Endometrial microvascular endothelial cells (primary cell): ENCODE results near the gene LYSMD2. TPM values are rescaled to one million over a fixed set of nuclear protein-coding genes. Genes with fewer than 3 reads are reported as not detected.

Experiments used
- in situ Hi-C: cut with HindIII; loops from 2 replicates; pipeline ENCODE4 v1.10.0; 2017; ENCODE audit warnings: low sequenced_read_pairs, low pct_unique_long_range_greater_than_20kb; ENCODE audit errors: inconsistent ontology term
- total RNA-seq: library from RNA; depleted of rRNA; stranded (reverse); fragments of >200 nt; gene quantifications from one replicate; pipeline ENCODE4 v1.2.3, GENCODE V29; 2015; ENCODE audit errors: inconsistent ontology term

The LYSMD2 gene
- total RNA-seq, 1 donor from 2014 or later = 13.6 TPM

GRCh38 chr15:51681303-51681963, 56.0 kb downstream of the LYSMD2 start, which contains the start of gene SCG3:
TSS of gene SCG3 (plus strand) at chr15:51681503. CDS start at chr15:51681756, 253 bp downstream.
- in situ Hi-C loops = no loop called here

GRCh38 chr15:51680321-51680720, 57.1 kb downstream of the LYSMD2 start:
- in situ Hi-C loops = no loop called here

- in situ Hi-C loops = no loop called here
Measured at GRCh38 chr15:51678096-51678495, 59.4 kb downstream of the LYSMD2 start.

GRCh38 chr15:51677452-51677851, 60.0 kb downstream of the LYSMD2 start:
- in situ Hi-C loops = no loop called here

GRCh38 chr15:51677021-51677420, 60.4 kb downstream of the LYSMD2 start:
- in situ Hi-C loops = no loop called here

GRCh38 chr15:51675234-51675633, 62.2 kb downstream of the LYSMD2 start:
- in situ Hi-C loops = no loop called here

Other genes starting within 250 kb of the LYSMD2 start
- 20.2 TPM for gene DMXL2, start 114.9 kb downstream of the LYSMD2 start, total RNA-seq
- not detected for gene SCG3, start 56.2 kb downstream of the LYSMD2 start, total RNA-seq
- gene TMOD2, start 13.9 kb upstream of the LYSMD2 start, total RNA-seq = 5.8 TPM
- 46.7 TPM for gene TMOD3, start 92.0 kb upstream of the LYSMD2 start, total RNA-seq
- gene LEO1, start 234.1 kb upstream of the LYSMD2 start, total RNA-seq = 24.6 TPM